ENCODE data around the gene CABYR.
"Not testable (repeated sequence)": the region's sequence is repeated elsewhere in the genome, so short reads cannot be mapped to it uniquely, and the experiment has no call there.

The CABYR gene

DNA sequence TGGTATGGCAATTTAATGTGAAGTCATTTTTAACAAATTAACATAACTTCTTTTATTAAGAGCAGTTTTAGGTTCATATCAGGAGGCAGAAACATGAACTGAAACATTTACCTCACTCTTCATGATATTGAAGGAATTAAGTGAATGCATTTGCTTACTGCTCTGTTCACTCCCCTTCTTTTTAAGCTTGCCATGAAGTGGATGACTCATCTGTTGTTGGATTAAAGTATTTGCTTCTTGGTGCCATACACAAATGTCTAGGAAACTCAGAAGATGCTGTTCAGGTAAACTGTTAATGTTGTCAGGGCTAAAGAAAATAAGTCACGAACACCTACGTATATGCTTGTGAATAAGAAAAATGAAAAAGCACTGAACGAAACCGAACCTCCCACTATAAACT lies 10.2 kb upstream of the CABYR start:
- no peak for DNase-seq

DNA sequence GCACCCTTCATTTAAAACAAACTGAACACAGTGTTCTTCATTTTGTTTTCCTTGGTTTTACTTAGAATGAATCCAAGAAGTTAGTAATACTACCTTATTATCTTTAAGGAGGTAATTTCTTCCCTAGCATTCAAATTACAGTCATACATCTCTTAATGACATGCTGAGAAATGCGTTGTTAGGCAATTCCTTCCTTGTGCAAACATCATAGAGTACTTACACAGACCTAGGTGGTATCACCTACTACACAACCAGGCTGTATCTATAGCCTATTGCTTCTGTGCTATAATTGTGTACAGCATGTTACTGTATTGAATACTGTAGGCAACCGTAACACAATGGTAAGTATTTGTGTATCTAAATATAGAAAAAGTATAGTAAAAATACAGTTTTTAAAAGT lies 8.4 kb upstream of the CABYR start:
- DNase-seq = no peak

DNA sequence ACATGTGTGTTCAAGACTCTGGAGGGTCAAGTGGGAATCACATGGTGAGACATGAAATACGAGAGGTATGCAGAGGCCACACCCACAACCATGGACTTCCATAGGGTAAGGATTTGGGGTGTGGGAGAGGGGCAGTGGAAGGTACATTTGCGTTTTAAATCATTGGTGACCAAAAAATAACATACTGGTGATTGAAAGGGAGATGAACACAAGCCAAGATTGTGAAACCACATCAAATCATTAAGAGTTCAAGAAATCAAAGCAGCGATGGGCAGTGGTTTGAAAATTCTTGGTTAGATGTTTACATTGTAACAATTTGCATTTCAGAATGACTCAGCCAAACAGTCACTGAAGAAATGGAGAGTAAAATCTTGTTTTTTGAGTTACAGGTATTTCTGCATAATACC lies 1.9 kb upstream of the CABYR start:
- no peak for DNase-seq

DNA sequence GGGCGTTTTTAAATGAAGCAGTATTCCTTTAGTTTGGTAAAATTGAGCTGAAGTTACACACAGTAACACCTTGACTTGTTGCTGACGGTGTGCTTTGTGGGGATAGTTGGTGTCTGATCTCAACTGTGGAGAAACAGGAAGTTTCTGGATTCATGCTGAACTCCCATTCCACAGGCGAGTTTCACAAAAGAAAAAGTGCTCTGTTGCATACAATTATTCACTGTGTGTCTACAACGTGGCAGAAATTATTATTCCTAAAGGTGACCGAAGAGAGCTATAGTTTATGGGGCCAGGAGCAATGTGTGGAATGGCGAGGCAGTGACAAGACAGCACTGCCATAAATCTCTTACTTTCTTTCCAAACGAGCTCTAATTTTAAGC lies 463 bp upstream of the CABYR start:
- peak in 2 of 4 experiments; percentile 56 to 62 for DNase-seq

DNA sequence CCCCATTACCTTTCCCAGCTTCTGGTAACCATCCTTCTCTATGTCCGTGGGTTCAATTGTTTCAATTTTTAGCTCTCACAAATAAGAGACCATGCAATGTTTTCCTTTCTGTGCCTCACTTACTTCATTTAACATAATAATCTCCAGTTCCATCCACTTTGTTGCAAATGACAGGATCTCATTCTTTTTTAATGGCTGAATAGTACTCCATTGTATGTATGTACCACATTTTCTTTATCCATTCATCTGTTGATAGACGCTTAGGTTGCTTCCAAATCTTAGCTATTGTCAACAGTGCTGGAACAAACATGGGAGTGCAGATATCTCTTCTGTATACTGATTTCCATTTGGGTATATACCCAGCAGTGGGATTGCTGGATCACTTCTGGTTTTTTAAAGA lies 1.8 kb downstream of the CABYR start:
- no peak for DNase-seq

DNA sequence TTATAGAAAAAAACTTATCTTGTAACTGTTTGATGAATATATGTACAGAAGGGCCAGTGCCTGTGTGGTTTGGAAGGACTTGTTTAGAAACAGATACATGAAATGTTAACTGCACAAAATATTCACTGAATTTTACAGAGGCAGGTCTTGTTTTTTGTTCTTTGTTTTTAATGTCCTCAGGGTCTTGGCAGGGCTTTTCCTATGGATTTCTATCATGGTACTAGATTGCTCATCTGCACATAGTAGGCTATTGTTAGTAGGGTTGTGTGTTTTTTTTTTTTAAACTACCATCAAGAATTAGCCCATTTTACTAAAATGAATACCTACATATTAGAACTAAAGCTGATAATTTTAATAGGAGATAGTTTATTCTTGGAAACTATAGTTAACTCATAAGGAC lies 3.5 kb downstream of the CABYR start:
- no peak for DNase-seq

DNA sequence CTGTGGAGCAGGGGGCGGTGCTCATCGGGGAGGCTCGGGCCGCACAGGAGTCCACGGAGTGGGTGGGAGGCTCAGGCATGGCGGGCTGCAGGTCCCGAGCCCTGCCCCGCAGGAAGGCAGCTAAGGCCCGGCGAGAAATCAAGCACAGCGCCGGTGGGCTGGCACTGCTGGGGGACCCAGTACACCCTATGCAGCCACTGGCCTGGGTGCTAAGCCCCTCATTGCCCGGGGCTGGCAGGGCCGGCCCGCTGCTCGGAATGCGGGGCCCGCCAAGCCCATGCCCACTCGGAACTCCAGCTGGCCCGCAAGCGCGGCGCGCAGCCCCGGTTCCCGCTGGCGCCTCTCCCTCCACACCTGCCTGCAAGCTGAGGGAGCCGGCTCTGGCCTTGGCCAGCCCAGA lies 10.7 kb downstream of the CABYR start:
- not testable (repeated sequence) for DNase-seq

DNA sequence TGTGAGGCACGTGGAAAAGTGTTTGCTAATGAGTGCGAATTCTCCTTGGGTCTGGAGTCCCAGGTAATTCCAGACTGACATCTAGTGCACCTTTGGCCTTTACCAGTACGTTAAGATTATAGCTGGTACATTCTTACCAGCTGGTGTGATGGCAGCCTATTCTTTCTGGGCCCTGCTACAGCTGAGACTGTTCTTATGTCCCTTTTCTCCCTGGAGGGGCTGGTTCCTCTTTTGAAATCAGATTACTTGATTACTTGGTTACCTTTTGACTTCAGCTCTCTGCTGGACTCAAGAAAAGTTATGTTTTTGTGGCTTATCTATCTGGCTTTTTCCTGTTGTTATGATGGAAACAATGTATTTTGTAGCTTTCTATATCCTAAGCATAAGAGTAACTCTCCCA lies 14.5 kb downstream of the CABYR start:
- no peak for DNase-seq

DNA sequence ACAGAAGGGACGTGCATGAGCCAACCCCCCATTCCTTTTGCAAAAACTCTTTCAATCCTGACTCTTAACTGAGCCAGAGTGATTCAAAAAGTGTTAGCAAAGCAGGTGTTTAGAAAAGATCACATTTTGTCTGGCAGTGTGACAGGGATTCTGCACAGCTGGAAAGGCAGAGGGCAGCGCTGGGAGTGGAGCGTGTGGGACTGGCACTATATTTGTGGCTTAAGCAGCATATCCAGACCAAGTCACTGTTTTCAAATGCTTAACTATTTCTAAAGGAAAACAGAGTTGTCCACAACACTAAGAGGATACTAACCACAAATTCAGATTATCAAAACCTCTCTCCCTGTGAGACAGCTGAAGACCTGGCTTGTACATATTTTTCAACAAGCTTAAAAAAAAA lies 19.0 kb downstream of the CABYR start:
- DNase-seq = no peak

DNA sequence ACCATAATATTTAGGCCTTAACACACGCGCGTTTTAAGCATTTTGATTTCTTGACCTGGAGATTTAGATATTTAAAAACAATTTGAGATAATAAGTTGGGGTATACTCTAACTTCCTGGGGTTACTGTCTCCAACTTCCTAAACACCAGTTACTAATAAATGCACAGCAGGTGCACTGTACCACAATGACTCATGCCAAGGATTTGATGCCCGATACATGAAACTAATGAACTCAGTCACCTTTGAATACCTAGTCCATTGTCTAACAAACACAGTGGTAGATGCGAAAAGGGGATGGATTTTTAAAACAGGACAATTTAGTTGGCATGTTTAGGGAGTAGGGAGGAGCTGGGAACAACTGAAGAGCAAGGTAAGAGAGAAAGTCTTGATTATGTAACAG lies 21.2 kb downstream of the CABYR start:
- DNase-seq = no peak

DNA sequence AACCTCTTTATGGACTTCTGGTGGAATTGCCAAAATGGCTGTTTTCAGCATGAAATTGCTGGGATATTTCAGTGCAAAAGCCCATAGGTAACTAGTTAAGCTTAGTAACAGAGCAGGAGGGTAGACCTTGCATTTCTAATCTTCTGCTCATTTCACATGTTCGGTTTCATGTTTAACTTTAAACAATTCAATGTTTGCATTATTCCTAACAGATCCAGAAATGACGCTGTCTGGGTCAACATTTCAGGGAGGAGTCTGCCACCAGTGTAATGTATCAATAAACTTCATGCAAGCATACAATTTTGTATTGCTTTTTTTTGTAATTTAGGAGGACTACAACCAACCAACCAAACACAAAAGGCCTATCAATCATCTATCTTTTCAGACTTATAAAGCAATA lies 22.4 kb downstream of the CABYR start:
- DNase-seq = no peak

DNA sequence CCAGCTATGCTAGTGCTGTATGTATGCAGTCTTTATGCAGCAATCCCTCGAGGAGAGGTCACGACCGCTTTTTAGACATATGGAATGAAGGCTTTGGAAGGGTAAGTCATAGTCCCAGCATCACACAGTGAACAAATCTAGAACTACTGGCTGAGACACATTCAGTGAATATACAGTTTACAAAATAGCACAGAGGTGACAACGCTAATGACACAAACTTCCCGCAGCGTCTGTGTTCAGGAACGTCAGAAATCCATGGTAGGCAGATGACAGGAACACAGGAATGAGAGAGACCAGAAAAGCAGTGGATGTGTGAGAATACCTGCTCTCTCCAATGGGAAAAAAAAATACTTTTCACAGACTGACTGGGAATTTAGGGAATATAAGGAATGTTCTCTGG lies 29.6 kb downstream of the CABYR start:
- no peak for DNase-seq

DNA sequence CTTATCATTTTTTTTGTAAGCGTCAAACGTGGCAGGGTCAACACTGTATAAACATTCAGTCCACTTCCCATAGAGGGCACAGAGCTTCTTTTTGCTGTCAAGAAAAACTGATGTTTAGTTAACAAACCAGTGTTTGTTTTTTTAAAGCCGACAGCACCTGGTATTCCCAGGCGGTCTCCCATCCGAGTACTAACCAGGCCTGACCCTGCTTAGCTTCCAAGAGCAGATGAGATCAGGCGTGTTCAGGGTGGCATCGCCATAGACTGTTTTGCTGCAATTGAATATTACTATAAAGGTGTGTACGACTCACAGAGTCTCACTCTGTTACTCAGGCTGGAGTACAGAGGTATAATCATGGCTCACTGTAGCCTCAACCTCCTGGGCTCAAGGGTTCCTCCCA lies 31.5 kb downstream of the CABYR start:
- DNase-seq = no peak

DNA sequence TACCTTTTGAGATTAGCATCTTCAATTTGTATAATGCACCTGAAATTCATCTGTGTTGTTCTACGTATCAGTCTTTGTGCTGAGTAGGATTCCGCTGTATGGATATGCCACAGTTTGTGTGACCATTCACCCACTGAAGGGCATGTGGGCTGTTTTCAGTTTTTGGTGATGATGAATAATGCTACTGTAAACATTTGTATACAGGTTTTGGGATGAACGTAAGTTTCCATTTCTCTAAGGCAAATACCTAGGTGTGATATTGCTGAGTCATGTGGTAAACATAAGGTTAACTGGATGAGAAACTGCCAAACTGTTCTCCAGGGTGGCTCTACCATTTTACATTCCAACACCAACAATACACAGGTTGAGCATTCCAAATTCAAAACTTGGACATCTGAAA lies 35.1 kb downstream of the CABYR start:
- DNase-seq = no peak

DNA sequence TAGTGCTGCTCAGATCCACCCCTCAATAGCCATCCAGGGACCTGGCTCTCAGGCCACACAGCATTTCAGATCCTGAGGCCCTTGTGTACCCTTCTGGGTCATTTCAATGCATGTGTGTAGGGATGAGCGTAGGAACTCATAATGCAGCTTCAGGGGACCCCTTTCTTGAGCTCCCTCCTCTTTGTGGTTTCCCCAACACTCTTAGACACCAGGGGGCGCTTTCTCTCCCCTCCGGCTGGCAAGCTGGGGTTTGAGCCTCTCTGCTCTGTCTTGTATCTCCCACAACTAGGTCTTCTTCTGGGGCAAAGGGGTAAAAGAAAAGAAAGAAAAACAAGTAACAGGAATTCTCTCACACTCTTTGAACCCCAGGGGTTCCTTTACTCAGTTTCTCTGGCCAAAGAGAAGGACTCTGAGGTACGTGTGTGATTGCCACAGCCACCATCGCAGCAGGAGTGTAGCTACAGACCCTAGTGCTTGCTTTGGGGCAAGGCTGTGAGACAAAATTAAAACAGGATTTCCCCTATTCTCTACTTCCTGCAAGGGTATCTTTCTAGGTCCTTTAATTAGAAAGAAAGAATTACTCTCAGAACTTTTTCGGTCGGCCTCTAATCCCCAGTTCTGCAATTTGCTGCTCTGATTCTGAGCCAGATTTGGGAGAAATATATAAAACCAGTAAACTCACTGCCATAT lies 38.0 kb downstream of the CABYR start:
- peak; percentile 50 to 78 (median 62) for DNase-seq

DNA sequence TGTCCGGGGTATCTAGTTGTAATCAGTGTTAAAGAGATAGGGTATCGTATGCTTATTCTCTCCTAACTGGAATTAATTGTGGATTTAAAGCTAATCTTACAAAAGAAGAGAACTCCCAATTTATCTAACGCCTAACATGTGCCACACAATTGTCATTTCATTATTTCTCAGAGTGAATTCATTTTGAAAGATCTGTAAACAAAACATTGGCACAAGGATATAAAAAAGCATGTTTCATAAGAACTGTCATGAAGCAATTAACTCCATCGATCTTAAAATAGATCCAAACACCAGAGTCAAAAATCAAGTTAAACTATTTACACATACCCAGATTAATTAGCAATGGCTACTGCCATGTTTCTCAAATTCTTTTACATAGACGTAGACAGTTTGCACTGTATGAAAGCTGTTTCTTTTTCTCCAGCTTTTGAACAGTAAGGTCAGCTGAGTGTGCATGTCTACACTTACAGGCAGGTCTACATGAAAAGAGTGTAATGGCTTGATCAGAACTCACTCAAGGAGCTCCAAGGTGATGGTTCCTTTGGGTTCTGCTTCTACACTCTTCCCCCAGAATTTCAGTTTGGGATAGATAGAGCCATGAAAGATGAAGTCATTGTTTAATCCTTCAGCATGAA lies 38.8 kb downstream of the CABYR start:
- no peak for DNase-seq

DNA sequence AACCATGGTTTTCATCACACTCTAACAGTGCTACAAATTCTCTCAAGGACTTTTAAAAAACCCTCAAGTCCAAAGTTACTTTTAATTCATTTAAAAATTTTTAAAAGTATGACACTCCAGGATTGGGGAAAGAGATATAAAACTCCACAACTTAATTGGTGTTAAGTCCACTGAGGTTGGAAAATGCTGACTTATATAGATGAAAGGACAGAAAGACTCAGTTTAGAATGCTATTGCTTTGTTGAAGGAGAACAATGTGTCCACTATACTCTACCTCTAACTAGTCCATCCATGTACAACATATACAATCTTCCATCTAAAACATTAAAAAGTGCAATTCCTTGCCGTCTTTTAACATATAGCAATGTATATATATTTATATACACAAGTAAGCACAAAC lies 41.2 kb downstream of the CABYR start:
- DNase-seq = no peak

DNA sequence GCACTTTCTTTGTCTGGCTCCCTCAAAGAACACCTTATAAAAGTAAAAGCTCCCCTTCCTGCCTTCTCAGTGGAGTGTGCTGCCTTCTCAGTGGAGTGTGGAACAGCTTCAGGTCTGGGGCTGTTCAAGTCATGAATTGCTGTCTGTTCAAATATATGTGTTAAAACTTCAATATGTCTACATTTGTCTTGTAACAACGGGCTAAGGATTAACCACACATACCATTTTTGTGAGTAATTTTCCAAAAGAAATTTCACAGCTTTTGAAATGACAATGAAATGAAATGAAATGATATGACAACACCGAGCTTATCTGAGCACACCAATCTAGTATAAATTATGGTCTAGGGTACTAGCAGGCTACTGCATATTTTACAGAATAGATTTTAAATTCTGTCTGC lies 42.9 kb downstream of the CABYR start:
- DNase-seq = no peak

DNA sequence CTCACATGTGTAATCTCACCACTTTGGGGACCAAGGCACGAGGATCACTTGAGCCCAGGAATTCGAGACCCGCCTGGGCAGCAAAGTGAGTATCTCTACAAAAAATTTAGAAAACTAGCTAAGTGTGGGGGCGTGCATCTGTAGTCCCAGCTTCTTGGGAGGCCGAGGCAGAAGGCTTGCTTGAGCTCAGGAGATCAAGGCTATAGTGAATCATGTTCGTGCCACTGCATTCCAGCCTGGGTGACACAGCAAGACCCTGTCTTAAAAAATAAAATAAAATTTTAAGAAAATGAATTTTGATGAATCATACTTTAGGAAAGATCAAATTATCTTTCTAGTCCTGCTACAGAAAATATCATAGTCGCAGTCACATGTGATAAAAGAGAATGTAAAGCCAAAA lies 46.9 kb downstream of the CABYR start:
- DNase-seq = no peak

DNA sequence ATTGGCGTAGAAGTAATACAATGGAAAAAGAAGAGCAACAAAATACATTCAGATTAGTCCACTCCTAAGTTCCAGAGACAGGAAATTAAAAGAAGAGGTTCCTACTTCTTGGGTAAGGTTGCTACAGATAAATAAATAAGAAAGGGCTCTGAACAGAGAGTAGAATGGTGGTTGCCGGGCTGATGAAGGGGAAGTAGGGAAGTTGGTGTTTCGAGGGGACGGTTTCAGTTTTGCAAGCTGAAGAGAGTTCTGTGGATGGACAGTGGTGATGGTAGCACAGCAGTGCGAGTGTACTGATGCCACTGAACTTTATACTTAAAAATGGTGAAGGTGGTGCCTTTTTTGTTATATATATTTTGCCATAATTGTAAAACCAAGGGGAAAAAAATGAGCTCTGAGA lies 48.2 kb downstream of the CABYR start:
- peak; percentile 26 to 46 (median 44) for DNase-seq

DNA sequence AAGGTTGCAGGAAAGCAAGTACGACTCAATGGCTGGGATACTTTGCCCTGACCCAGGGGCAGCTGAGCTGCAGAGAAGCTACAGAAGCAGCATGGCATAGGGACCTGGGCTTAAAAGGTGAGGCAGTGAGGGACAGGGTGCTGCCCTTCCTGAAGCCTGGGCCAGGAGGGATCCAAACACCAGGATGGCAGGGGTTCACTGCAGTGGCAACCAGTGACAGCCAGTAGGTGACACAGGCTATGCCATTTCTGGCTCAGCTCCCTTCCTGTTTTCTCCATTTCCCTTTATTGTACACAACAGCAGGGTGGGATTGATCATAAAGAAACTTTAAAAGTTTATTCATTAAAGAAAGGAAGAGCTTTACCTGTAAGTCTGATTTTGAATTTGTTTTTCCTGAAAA lies 48.8 kb downstream of the CABYR start:
- DNase-seq = peak in 3 of 4 experiments; percentile 12 to 30 (median 18)

DNA sequence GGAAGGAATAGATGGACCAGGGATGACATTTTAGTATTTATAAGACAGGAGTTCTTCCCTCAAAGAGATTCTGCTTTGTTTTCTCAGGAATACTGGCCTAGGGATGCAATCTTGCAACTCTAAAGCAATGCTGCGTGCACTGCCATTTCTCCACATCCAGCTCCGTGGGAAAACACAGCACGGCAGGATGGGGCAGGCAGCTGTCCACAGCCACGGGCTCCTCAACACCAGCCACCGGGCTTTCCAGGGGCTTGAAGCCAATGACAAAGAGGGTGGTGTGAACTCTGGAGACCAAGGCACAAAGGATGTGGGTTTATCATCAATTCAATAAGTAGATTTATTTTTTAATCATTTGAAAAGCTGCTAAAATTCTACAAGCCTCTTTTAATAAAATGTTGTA lies 49.3 kb downstream of the CABYR start:
- DNase-seq = no peak

DNA sequence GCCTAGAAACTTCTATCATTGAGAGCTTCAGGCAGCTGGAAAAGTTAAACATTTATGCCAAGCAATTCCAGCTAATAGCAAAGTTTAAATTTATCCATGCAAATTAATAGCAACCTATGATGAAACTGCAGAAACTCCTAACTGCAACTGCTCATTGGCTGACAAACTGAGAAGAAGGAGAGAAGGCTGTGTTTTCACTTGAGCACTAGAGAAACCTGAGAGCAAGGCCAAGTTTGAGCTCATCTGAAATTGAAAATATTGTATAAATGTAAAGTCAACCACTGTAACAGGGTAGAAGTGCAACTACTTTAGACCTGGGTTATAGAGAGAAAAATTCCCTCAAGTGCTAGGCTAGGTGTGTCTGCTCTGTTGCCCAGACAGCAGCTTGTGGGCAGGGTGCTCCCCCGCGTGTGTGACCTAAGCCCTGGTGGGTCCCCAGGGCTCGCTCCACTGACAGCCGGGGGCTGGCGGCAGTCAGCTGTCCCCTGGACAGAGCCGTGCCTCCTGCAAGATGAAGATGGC lies 50.2 kb downstream of the CABYR start:
- DNase-seq = no peak

DNA sequence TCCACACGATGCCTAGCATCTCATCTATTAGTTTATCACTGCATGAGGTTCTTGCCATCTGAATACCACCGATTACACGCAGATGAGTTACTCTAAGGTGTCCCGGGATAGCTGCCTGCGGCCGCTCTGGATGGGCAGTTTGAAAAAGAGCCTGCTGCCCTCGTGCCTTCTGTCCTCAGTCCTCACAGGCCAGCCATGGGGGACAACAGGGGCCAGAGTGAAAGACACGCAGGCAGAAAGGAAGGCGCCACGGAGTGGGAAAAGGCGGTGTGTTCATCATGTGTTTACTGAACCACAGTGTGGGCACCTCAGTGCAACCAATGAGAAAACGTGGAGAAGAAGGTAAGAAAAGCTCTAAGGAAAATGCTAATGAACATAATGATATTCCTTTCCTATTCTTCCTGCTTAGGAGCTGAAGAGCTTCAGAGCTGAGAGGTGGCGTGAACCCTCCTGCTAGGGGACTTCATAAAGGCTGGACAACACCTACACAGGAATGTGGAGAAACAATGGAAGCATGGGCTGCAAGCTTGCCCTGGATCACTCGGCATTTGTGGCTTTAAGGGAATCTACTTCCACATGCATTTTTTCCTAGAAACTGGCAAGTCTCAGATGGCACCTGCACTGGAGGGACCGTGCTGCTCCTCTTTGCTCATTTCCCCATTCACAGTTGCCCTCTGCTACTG lies 50.9 kb downstream of the CABYR start:
- no peak for DNase-seq

Data from suppressor macrophage (primary cell).